T-helper 2 cell treated with Interferon-gamma antibody and Interleukin-4, amounts not matched to agents 100 ng/mL and 5 ng/mL, for 36 hours (primary cell): ENCODE data around the gene ITPK1. TPM values are rescaled to one million over a fixed set of nuclear protein-coding genes. Genes with fewer than 3 reads are reported as not detected.
"Not testable (repeated sequence)": the region's sequence is repeated elsewhere in the genome, so short reads cannot be mapped to it uniquely, and the experiment has no call there.

Experiments
- intact Hi-C: fragments of 100-400 bp; cut with micrococcal nuclease; formaldehyde crosslinking; loops from one replicate; pipeline ENCODE4 v1.15.1; 2023
- total RNA-seq: library from RNA; stranded (reverse); gene quantifications from 2 replicates; pipeline ENCODE4 v1.2.3, GENCODE V29; 2022

The ITPK1 gene
- total RNA-seq, 1 donor from 2014 or later: 84.1 TPM

- intact Hi-C loops: no loop called here
These were observed 51.1 kb downstream of the ITPK1 start for GRCh38 chr14:93064411-93065271.

DNA sequence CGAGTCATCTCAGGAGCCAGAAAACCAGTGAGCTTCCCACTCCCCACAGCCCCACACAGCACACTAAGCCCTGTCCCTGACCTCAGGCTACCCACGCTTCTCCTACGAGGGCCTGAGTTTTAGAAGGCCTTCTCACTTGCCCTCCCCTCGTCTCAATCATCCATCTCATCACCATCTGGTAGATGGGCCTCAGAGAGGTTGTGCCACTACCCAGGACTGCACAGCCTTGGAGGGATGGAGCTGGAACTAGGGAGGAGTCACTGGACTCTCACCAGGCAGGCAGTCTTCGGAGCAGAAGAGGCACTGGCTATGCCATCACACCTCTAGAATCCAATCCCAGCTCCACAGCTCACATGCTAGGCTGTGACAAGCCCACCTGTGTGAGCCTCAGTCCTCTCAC, 52.3 kb downstream of the ITPK1 start:
- intact Hi-C loops: no loop called here

DNA sequence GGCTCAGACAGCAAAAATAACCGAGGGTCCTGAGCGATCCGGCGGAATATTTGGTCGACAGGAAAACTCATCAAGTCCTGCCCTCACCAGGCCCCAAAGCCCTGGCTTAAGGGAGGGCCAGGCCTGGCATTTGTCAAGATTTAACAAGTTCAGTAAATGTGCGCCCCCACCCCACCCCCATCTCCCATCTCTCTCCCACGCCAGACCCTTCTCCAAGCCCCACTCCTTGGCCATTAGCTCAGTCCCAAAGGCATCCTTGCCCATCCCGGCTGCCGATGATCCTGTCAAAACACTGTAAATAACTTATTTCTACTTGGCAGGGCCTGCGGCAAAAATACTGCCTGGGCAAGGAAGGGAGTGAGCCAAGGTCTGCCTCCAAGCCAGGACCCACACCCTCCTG, 52.8 kb downstream of the ITPK1 start:
- intact Hi-C loops: no loop called here

DNA sequence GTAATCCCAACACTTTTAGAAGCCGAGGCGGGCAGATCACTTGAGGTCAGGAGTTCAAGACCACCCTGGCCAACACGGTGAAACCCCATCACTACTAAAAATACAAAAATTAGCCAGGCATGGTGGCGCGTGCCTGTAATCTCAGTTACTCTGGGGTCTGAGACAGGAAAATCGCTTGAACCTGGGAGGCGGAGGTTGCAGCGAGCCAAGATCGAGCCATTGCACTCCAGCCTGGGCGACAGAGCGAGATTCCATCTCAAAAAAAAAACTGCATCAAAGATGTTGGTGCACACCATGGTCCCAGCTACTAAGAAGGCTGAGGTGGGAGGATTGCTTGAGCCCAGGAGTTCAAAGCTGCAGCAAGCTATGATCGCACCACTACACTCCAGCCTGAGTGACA, 53.7 kb downstream of the ITPK1 start:
- intact Hi-C loops: not testable (repeated sequence)

- intact Hi-C loops: no loop called here
These were observed 54.2 kb downstream of the ITPK1 start for GRCh38 chr14:93061380-93062012.

DNA sequence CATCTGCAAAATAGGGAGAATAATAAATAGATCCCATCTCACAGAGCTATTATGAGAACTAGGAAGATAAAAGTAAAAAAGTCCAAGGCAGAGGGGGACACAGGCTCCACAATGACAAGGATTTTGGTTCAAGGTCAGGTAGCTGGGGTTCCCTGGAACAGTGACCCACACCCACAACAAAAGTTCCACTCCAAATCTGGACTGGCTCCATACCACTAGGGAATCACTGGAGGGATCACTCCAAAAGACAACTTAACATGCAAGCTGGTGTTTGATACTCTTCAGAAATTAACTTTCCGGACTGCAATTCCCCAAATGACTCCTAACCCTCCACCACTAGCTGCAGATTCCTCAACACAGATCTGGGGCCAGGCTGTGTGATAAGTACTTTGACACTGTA, 54.9 kb downstream of the ITPK1 start:
- intact Hi-C loops: no loop called here

- intact Hi-C loops: no loop called here
These were observed 55.7 kb downstream of the ITPK1 start for GRCh38 chr14:93059917-93060545.

- intact Hi-C loops: no loop called here
These were observed 56.5 kb downstream of the ITPK1 start for GRCh38 chr14:93059260-93059659.

- intact Hi-C loops: no loop called here
These were observed 58.0 kb downstream of the ITPK1 start for GRCh38 chr14:93057586-93058280.

DNA sequence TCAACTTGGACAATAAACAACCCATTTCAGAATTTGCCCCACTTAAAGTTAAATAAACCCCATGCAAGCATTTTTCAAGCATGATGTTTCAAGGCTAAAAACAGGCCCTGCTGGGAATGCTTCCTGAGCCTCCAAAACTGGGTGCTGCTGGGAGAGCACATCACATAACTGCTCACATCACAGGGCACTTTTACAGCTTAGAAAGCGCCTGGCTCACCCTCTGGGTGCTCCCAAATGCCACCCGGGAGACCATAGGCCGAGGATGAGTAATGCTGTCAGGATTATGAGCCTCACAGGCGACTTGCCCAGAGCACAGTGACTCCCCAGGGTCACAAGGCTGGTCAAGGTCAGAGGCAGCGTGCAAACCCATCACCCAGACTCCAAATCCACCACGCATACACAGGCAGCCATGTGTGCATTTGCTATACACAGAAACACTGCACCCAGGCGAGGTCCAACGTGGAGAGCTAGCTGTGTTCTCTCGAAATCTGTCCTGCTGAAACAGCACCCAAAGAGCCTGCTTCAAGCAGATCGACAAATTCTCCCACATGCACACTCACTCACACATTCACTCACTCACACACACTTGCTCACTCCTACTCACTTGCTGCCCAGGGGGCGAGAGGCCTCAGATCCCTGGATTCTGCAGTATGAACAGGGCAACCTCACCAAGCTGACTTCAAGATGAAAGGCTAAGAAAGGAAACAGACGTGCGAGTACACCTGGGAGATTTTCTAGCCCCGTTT, 58.7 kb downstream of the ITPK1 start:
- intact Hi-C loops: no loop called here

DNA sequence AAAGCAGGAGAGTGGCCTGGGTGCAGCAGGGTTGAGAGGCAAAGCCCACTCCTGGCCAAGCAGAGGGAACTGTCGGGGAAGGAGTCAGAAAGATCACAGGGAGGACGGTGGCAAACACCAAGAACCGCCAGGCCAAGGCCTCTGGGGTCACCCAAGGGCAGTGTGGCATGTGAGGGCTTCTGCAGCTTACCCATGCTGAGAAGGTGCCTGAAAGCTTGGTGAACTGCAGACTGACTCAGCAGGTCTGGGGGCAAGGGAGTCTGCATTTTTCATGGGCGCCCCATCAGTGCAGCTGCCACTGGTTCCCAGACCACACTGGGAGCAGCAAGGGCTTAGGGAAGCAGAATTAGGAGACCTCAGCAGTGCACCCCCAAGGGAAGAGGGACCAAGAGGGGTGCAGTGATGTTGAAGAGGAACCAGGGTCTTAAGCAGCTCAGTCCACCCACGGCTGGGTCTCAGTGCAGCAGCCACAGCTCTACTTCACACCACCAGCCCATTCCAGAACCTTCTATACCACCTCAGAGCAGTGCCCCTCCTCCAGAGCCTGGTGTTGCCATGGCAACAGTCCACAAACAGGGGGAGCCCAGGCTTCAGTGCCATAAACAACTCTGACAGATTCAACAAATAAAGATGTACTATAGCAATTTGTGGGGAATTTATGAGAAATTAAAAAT, 59.4 kb downstream of the ITPK1 start:
- intact Hi-C loops: no loop called here

DNA sequence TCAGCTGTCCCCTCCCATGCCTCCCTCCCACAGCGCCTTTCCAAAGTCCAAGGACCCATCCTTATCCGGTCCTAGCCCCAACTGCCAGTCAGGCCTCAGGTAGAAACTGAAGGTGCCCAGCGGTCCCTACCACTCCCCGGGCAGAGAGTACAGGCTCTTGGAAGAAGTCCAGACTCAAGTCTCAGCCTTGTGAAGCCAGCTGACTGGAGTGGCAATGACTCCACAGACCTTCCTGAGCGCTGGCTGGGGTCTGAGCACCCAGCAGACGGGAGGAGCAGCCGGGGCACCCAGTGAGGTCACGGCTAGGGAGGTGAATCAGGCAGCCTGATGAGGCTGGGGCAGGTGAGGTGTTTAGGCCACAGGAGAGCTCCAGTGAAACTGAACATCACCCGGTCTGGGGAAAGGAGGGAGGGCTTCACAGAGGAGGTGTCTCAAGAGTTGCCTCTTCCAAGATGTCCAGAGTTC, 60.0 kb downstream of the ITPK1 start:
- intact Hi-C loops: no loop called here

GRCh38 chr14:93054876-93055275, 60.8 kb downstream of the ITPK1 start:
- intact Hi-C loops: no loop called here

GRCh38 chr14:93054006-93054405, 61.7 kb downstream of the ITPK1 start:
- intact Hi-C loops: no loop called here

- intact Hi-C loops: no loop called here
These were observed 63.9 kb downstream of the ITPK1 start for GRCh38 chr14:93051600-93052546.

DNA sequence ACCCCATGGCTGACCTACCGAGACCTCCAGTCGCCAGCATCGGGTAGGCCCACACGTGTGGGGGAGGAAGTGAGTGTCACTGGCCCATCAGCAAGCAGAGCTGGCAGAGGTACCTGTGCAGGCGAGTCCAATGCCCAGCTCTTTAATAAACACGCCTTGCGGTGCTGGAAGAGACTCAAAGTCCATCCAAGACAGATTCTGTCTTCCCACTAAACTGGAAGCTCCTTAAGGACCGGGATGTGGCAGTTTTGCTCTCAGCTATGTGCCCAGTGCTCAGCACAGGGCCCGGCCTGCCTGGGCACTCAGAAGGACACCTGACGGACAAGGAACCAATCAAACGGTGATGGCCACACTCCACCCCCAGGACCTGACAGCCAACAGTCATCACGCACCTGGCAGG, 65.0 kb downstream of the ITPK1 start:
- intact Hi-C loops: no loop called here

- intact Hi-C loops: no loop called here
These were observed 65.8 kb downstream of the ITPK1 start for GRCh38 chr14:93049867-93050331.

DNA sequence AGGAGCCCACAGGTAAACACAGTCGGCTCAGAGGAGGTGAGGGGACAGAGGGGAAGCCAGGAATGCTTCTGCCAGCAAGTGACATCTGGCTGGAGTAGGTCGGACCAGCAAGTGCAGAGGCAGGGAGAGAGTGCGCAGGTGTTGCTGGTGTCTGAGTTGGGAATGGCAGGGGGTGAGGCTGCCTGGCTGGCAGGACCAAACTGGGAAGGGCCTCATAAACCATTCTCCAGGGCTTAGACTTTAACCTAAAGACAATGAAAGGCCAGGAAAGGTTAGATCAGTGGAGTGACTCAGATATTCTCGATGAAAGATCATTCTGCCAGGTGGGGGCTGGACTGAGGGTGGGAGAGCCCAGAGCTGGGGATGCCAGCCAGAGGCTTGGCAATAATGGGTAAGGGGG, 66.4 kb downstream of the ITPK1 start:
- intact Hi-C loops: no loop called here

GRCh38 chr14:93048843-93049242, 66.9 kb downstream of the ITPK1 start:
- intact Hi-C loops: no loop called here
